HG03066 (cell line): ENCODE results near the gene ASAP2.

Source experiments
- ATAC-seq: cut with Tn5 transposase; IDR thresholded peaks from one replicate; pipeline ENCODE4 v1.9.1; 2021; ENCODE audit warnings: low read depth; ENCODE audit not compliant: unreplicated experiment

The ASAP2 gene

GRCh38 chr2:9271691-9272090, 65.1 kb downstream of the ASAP2 start:
- ATAC-seq: no peak

- no peak for ATAC-seq
Observed at GRCh38 chr2:9273486-9274130, 67.0 kb downstream of the ASAP2 start.

GRCh38 chr2:9274701-9275343, 68.2 kb downstream of the ASAP2 start:
- no peak for ATAC-seq

- ATAC-seq: no peak
Observed at GRCh38 chr2:9275399-9275798, 68.8 kb downstream of the ASAP2 start.

GRCh38 chr2:9276074-9276473, 69.5 kb downstream of the ASAP2 start:
- no peak for ATAC-seq

- ATAC-seq: no peak
Observed at GRCh38 chr2:9276901-9277451, 70.4 kb downstream of the ASAP2 start.

- no peak for ATAC-seq
Observed at GRCh38 chr2:9278439-9278838, 71.8 kb downstream of the ASAP2 start.

- ATAC-seq: no peak
Observed at GRCh38 chr2:9279426-9279825, 72.8 kb downstream of the ASAP2 start.

- ATAC-seq: no peak
Observed at GRCh38 chr2:9280224-9280623, 73.6 kb downstream of the ASAP2 start.

- ATAC-seq: no peak
Observed at GRCh38 chr2:9281145-9281544, 74.5 kb downstream of the ASAP2 start.

GRCh38 chr2:9282128-9283112, 75.8 kb downstream of the ASAP2 start:
- ATAC-seq: no peak

GRCh38 chr2:9284521-9285297, 78.1 kb downstream of the ASAP2 start:
- no peak for ATAC-seq

GRCh38 chr2:9285385-9285920, 78.8 kb downstream of the ASAP2 start:
- no peak for ATAC-seq

- no peak for ATAC-seq
Observed at GRCh38 chr2:9285921-9286320, 79.3 kb downstream of the ASAP2 start.

GRCh38 chr2:9286554-9287399, 80.2 kb downstream of the ASAP2 start:
- no peak for ATAC-seq

- no peak for ATAC-seq
Observed at GRCh38 chr2:9287400-9288045, 80.9 kb downstream of the ASAP2 start.

GRCh38 chr2:9288233-9288632, 81.6 kb downstream of the ASAP2 start:
- ATAC-seq: no peak

- ATAC-seq: no peak
Observed at GRCh38 chr2:9288681-9289338, 82.2 kb downstream of the ASAP2 start.
